Upper lobe of right lung (tissue), 1 donor: Measurements from ENCODE around the gene ARID5B. TPM values are rescaled to one million over a fixed set of nuclear protein-coding genes. Genes with fewer than 3 reads are reported as not detected.
"Not testable (repeated sequence)": the region's sequence is repeated elsewhere in the genome, so short reads cannot be mapped to it uniquely, and the experiment has no call there.

ENCODE experiments used
- ATAC-seq: fragments of 200-7000 bp; cut with Tn5 transposase; one replicate; pipeline ENCODE4 v1.9.1; 2020; ENCODE audit warnings: mild to moderate bottlenecking, moderate library complexity
- DNase-seq: peaks from one replicate; pipeline ENCODE4 v3.0.0-alpha.2; 2020
- H3K27ac ChIP-seq: fragments of 200-600 bp; one replicate; pipeline ENCODE4 v1.8.0; 2022
- H3K27me3 ChIP-seq: fragments of 200-600 bp; one replicate; pipeline ENCODE4 v1.8.0; 2022; ENCODE audit warnings: mild to moderate bottlenecking
- H3K36me3 ChIP-seq: fragments of 200-600 bp; one replicate; pipeline ENCODE4 v1.8.0; 2022
- H3K4me1 ChIP-seq: fragments of 200-600 bp; one replicate; pipeline ENCODE4 v1.8.0; 2022
- H3K4me3 ChIP-seq: fragments of 200-600 bp; one replicate; pipeline ENCODE4 v1.8.0; 2022; ENCODE audit warnings: mild to moderate bottlenecking
- H3K9me3 ChIP-seq: fragments of 200-600 bp; one replicate; pipeline ENCODE4 v1.8.0; 2022
- intact Hi-C: fragments of 100-400 bp; cut with DNase I; formaldehyde crosslinking; loops from one replicate; pipeline ENCODE4 v1.11.0; 2022
- total RNA-seq: library from RNA; stranded (reverse); fragmentation: NEBNext Ultra II Directional; extraction: Animal tissue kit (Norgen Biotek cat#: 25700); gene quantifications from one replicate; pipeline ENCODE4 v1.2.1, GENCODE V29; 2021
- TF ChIP-seq, protein P1 (sequence below): fragments of 200-600 bp; IDR thresholded peaks from one replicate; pipeline ENCODE4 v1.8.0; 2022; ENCODE audit warnings: antibody characterized with exemption
- donor health status: DM: no; HTN: yes; CAD: no; lungs with severe emphysema.

ARID5B gene
- total RNA-seq, 1 donor from 2014 or later: 34.1 TPM

DNA sequence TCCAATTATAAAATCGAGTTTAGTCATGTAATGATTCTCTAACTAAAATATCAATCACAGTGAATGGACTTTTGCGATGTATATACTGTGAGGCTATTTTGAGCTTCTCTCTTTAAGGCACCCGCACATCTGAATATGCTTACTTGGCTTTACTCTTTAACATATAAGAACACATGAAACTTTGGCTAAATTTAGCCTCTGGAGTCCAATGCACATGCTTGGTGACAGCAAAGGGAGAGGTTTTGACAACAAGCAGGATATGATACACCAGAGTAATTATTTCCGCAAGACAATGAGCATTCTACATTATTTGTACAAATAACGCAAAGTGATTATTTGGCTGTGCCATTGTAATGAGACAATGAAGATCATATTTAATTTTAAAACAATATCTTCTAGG lies 72.4 kb downstream of the ARID5B start:
- TF ChIP-seq, protein P1, sequence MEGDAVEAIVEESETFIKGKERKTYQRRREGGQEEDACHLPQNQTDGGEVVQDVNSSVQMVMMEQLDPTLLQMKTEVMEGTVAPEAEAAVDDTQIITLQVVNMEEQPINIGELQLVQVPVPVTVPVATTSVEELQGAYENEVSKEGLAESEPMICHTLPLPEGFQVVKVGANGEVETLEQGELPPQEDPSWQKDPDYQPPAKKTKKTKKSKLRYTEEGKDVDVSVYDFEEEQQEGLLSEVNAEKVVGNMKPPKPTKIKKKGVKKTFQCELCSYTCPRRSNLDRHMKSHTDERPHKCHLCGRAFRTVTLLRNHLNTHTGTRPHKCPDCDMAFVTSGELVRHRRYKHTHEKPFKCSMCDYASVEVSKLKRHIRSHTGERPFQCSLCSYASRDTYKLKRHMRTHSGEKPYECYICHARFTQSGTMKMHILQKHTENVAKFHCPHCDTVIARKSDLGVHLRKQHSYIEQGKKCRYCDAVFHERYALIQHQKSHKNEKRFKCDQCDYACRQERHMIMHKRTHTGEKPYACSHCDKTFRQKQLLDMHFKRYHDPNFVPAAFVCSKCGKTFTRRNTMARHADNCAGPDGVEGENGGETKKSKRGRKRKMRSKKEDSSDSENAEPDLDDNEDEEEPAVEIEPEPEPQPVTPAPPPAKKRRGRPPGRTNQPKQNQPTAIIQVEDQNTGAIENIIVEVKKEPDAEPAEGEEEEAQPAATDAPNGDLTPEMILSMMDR: no peak
- intact Hi-C loops: no loop called here
- ATAC-seq: no peak
- Histone ChIP-seq H3K9me3 (no peaks in the 10 kb centered on the region), H3K27ac (no peak overlapping the region), H3K4me1 (peaks cover 23% of the 10 kb centered on the region), H3K36me3 (no peaks in the 10 kb centered on the region), H3K4me3 (no peak overlapping the region), H3K27me3 (no peaks in the 10 kb centered on the region)
- no peak for DNase-seq

DNA sequence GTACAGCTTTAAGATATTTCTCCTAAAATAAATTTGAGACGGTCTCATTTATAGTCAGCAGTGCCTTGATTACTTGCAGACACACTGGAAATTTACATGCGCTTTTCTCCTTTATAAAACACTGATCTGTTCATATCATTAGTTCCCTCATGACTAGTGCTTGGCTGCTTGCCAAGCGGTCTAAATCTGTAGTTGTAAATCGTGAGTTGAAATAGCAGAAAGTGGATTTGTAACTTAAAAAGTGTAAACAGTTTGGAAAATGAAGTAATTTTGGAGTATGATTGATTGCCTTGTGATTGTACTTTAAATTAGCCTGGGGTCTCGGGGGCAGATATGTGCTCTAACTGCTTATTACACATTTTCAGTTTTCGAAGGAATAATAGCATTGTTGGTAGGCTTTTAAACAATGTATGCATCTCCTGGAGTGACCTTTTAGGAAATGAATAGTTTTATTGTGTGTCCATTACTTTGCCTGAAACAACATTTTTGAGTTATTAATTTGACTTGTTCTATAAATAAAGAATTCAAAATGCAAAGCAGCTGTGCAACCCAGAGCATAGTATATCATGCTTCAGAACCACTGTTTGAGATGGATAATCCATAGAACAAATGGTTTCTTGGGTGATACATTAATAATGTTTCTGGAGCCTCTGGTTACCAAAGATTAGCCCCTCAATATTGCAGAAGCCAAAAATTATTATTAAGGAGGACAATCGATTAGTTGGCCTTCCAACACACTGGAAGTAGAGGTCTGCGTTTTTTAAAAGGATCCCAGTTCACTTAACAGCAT lies 73.3 kb downstream of the ARID5B start:
- ATAC-seq (no peak), DNase-seq (no peak)
- intact Hi-C loops: no loop called here
- no peak overlapping the region for H3K4me3 ChIP-seq
- H3K27me3 ChIP-seq: no peaks in the 10 kb centered on the region
- no peaks in the 10 kb centered on the region for H3K36me3 ChIP-seq
- no peak overlapping the region for H3K27ac ChIP-seq
- H3K9me3 ChIP-seq: no peaks in the 10 kb centered on the region
- TF ChIP-seq, protein P1: no peak
- peaks cover 23% of the 10 kb centered on the region for H3K4me1 ChIP-seq

DNA sequence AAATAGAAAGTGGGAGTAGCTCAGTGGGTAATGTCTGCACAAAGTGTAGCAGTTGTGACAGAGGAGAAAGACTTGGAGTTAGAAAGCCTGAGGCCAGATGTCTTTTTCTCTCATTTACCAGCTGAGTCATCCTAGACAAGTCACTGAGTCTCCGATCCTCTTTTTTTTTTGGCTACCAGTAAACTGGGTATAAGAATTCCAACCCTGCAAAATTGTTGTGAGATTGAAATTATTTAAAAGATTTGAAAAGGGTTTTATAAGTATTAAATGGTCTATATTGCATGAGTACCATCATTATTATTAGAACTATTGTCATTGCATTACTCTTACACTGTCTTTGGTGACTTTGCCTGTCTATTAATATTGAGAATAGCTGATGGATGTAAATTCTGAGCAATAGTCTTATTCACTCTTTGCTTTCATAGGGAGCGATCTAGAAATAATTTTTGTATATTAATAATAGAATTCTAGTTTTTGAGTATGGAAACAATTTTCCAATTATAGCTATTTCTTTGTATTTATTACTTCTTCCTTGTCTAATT lies 74.0 kb downstream of the ARID5B start:
- H3K4me1 ChIP-seq: peaks cover 22% of the 10 kb centered on the region
- no peaks in the 10 kb centered on the region for H3K9me3 ChIP-seq
- peak; percentile 40 for ATAC-seq
- no peaks in the 10 kb centered on the region for H3K27me3 ChIP-seq
- intact Hi-C loops: no loop called here
- no peaks in the 10 kb centered on the region for H3K36me3 ChIP-seq
- no peak overlapping the region for H3K4me3 ChIP-seq
- no peak overlapping the region for H3K27ac ChIP-seq
- TF ChIP-seq, protein P1: no peak
- no peak for DNase-seq

DNA sequence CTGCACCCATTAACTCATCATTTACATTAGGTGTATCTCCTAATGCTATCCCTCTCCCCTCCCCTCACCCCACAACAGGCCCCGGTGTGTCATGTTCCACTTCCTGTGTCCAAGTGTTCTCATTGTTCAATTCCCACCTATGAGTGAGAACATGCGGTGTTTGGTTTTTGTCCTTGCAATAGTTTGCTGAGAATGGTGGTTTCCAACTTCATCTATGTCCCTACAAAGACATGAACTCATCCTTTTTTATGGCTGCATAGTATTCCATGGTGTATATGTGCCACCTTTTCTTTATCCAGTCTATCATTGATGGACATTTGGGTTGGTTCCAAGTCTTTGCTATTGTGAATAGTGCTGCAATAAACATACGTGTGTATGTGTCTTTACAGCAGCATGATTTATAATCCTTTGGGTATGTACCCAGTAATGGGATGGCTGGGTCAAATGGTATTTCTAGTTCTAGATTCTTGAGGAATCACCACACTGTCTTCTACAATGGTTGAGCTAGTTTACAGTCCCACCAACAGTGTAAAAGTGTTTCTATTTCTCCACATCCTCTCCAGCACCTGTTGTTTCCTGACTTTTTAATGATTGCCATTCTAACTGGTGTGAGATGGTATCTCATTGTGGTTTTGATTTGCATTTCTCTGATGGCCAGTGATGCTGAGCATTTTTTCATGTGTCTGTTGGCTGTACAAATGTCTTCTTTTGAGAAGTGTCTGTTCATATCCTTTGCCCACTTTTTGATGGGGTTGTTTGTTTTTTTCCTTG lies 75.6 kb downstream of the ARID5B start:
- DNase-seq, ATAC-seq, H3K9me3 ChIP-seq, H3K27ac ChIP-seq, H3K36me3 ChIP-seq, intact Hi-C loops, H3K27me3 ChIP-seq, H3K4me3 ChIP-seq: not testable (repeated sequence)
- H3K4me1 ChIP-seq: peaks cover 12% of the 10 kb centered on the region

DNA sequence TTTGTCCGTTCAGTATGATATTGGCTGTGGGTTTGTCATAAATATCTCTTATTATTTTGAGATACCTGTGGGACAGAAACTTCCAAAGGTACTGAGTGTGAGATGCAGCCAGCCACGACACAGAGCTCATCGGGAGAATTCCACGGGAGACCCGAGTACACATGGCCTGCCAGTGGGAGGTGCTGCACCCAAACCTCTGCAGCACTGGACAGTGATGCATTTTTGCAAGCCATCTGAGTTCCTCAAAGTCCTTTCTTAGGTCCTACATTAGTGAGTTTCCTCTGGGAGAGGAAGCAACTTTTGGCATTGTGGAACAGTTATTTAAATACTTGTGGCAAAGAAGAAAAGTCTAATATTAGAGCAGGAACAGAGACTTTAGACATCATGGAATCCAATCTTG lies 77.5 kb downstream of the ARID5B start:
- Histone ChIP-seq H3K27ac (no peak overlapping the region), H3K4me1 (peaks cover 10% of the 10 kb centered on the region), H3K36me3 (no peaks in the 10 kb centered on the region), H3K27me3 (no peaks in the 10 kb centered on the region), H3K4me3 (no peak overlapping the region), H3K9me3 (no peaks in the 10 kb centered on the region)
- intact Hi-C loops: no loop called here
- ATAC-seq (peak; percentile 95), DNase-seq (peak; percentile 71)
- TF ChIP-seq, protein P1: peak; percentile 36

DNA sequence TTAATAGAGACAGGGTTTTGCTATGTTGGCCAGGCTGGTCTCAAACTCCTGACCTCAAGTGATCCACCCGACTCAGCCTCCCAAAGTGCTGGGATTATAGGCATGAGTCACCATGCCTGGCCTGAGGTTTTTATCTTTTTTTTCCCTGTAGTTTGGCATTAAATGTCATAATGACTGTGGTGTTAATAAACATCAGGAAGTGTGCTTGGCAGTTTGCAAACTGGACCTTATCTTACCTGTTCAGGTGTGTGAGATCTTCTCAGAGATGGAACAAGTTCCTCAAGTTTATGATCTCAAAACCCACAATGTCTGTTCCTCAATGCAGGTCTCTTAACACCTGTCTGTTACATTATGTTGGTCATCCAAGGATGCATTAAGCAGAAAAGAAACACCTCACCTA lies 80.0 kb downstream of the ARID5B start:
- no peak overlapping the region for H3K27ac ChIP-seq
- H3K36me3 ChIP-seq: no peaks in the 10 kb centered on the region
- no peak overlapping the region for H3K4me3 ChIP-seq
- H3K4me1 ChIP-seq: peaks cover 4% of the 10 kb centered on the region
- no peaks in the 10 kb centered on the region for H3K27me3 ChIP-seq
- intact Hi-C loops: no loop called here
- TF ChIP-seq, protein P1: no peak
- no peak for DNase-seq
- no peak for ATAC-seq
- no peaks in the 10 kb centered on the region for H3K9me3 ChIP-seq
